Measurements from ENCODE around the gene TCEAL5.

DNA sequence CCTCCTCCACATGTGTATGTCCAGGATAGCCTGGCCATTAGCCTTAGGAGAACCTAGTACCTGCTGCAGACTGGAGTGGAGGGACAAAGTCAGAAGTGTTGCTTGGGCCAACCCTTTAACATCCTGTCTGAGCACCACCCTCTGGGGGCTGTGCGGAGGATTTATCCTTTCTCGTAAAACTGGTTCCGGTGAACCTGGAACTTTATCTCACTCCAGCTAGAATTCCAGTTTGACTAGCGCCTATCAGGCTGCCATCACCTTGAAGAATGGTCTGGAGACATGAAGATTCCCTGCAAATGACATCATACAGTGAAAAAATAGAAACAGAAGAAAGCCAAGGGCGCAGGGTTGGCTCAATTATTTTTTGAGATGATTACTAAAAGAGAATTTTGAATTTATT is 25.6 kb downstream of the TCEAL5 start:
- no peak for TF ChIP-seq POLR2A (IDR thresholded peaks at IDR 0.05)
- TF ChIP-seq, protein P1, sequence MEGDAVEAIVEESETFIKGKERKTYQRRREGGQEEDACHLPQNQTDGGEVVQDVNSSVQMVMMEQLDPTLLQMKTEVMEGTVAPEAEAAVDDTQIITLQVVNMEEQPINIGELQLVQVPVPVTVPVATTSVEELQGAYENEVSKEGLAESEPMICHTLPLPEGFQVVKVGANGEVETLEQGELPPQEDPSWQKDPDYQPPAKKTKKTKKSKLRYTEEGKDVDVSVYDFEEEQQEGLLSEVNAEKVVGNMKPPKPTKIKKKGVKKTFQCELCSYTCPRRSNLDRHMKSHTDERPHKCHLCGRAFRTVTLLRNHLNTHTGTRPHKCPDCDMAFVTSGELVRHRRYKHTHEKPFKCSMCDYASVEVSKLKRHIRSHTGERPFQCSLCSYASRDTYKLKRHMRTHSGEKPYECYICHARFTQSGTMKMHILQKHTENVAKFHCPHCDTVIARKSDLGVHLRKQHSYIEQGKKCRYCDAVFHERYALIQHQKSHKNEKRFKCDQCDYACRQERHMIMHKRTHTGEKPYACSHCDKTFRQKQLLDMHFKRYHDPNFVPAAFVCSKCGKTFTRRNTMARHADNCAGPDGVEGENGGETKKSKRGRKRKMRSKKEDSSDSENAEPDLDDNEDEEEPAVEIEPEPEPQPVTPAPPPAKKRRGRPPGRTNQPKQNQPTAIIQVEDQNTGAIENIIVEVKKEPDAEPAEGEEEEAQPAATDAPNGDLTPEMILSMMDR (IDR thresholded peaks at IDR 0.05), result no peak
